Lung (tissue), 12 donors: Measurements from ENCODE around the gene MANSC4. TPM values are rescaled to one million over a fixed set of nuclear protein-coding genes. Genes with fewer than 3 reads are reported as not detected.

Experiments
- ATAC-seq: fragments of 200-7000 bp; cut with Tn5 transposase; one replicate; pipeline ENCODE4 v1.9.1; 2020; ENCODE audit warnings: moderate number of reproducible peaks; ENCODE audit not compliant: insufficient read depth, low FRiP score
- DNase-seq, 3 donors: peaks; one replicate each; pipeline ENCODE4 v3.0.0-alpha.2; 2013 to 2017
- H3K27ac ChIP-seq, 2 donors: one replicate each; pipeline ENCODE4 v1.5.1; 2013; ENCODE audit warnings: mild to moderate bottlenecking in 2 of 2, moderate library complexity in 2 of 2, control low read depth in 1 of 2, inconsistent platforms in 1 of 2, low read depth in 1 of 2, low read length in 1 of 2
- H3K27me3 ChIP-seq, 3 donors: one replicate each; pipeline ENCODE4 v1.5.1; 2013; ENCODE audit warnings: low read length in 2 of 3; ENCODE audit not compliant: control insufficient read depth in 3 of 3, insufficient read depth in 3 of 3
- H3K36me3 ChIP-seq, 4 donors: one replicate each; pipeline ENCODE4 v1.5.1; 2013; ENCODE audit warnings: low read length in 4 of 4, mild to moderate bottlenecking in 1 of 4, moderate library complexity in 1 of 4; ENCODE audit not compliant: control insufficient read depth in 4 of 4, insufficient read depth in 4 of 4
- H3K4me1 ChIP-seq, 5 donors: one replicate each; pipeline ENCODE4 v1.5.1; 2013; ENCODE audit warnings: low read length in 5 of 5, mild to moderate bottlenecking in 2 of 5, moderate library complexity in 1 of 5; ENCODE audit not compliant: control insufficient read depth in 5 of 5, insufficient read depth in 5 of 5
- H3K4me3 ChIP-seq: one replicate; pipeline ENCODE4 v1.5.1; 2013; ENCODE audit warnings: mild to moderate bottlenecking, control low read depth, moderate library complexity
- H3K9ac ChIP-seq, 2 donors: one replicate each; pipeline ENCODE4 v1.5.1; 2013; ENCODE audit warnings: low read length in 2 of 2, control low read depth in 1 of 2; ENCODE audit not compliant: insufficient read depth in 1 of 2
- H3K9me3 ChIP-seq, 4 donors: one replicate each; pipeline ENCODE4 v1.5.1; 2013; ENCODE audit warnings: low read length in 3 of 4, mild to moderate bottlenecking in 1 of 4, moderate library complexity in 1 of 4; ENCODE audit not compliant: control insufficient read depth in 4 of 4, insufficient read depth in 3 of 4
- CTCF ChIP-seq: IDR thresholded peaks from 2 replicates; pipeline ENCODE4 v1.5.1; 2012; ENCODE audit warnings: mild to moderate bottlenecking; ENCODE audit errors: control extremely low read depth, extremely low read depth
- WGBS, 2 donors: extraction: QIAGEN DNeasy Blood & Tissue Kit; methylation state at CpG; one replicate each; pipeline ENCODE4 v1.1.7; 2013; 5-methylcytosine and 5-hydroxymethylcytosine counted together
- polyA plus RNA-seq, 2 donors: library from polyadenylated mRNA; stranded (reverse); fragments of 200-250 nt; gene quantifications; one replicate each; pipeline ENCODE4 v1.2.1, GENCODE V29; 2013
- total RNA-seq, 2 donors: library from RNA; depleted of rRNA in 1 of 2; stranded (reverse); fragments of >200 nt in 1 of 2; gene quantifications; one replicate each; pipeline ENCODE4 v1.2.1, GENCODE V29; 2014 to 2021
- donor health status: control.
- donor health status: control.
- donor health status: Bipolar disorder and iron deficiency.
- donor health status: healthy.
- donor health status: DM: yes; HTN: yes; CAD: no.

Gene MANSC4
- total and polyA plus RNA-seq, 4 donors = not detected

- no peak for TF ChIP-seq CTCF
- DNase-seq (no peak), ATAC-seq (no peak)
- Histone ChIP-seq H3K36me3 (peaks cover 7 to 26% (median 12%) of the 10 kb centered on the region in 4 donors), H3K4me1 (no peaks in the 10 kb centered on the region), H3K4me3 (no peak overlapping the region), H3K27me3 (no peaks in the 10 kb centered on the region), H3K27ac (no peak overlapping the region), H3K9me3 (no peaks in the 10 kb centered on the region), H3K9ac (no peak overlapping the region)
- 95 to 96% methylated on average over 1 of the region's 1 CpG for WGBS, 2 donors
Measured at GRCh38 chr12:27733791-27734190, 46.2 kb downstream of the MANSC4 start.

- DNase-seq = peak; percentile 43 to 52 (median 50)
- no peak overlapping the region for H3K9ac ChIP-seq
- 61 to 62% methylated on average over 3 of the region's 3 CpGs for whole genome bisulfite sequencing, 2 donors
- H3K36me3 ChIP-seq = peaks cover 7 to 26% (median 12%) of the 10 kb centered on the region in 4 donors
- H3K4me3 ChIP-seq = no peak overlapping the region
- H3K27me3 ChIP-seq = no peaks in the 10 kb centered on the region
- no peak overlapping the region for H3K27ac ChIP-seq
- H3K9me3 ChIP-seq = no peaks in the 10 kb centered on the region
- no peaks in the 10 kb centered on the region for H3K4me1 ChIP-seq
- ATAC-seq = no peak
- TF ChIP-seq CTCF = peak; percentile 60
Measured at GRCh38 chr12:27733052-27733656, 46.9 kb downstream of the MANSC4 start.

- ATAC-seq (no peak), DNase-seq (no peak)
- Histone ChIP-seq H3K4me1 (no peaks in the 10 kb centered on the region), H3K27ac (no peak overlapping the region), H3K9ac (no peak overlapping the region), H3K36me3 (peaks cover 7 to 29% (median 12%) of the 10 kb centered on the region in 4 donors), H3K4me3 (no peak overlapping the region), H3K9me3 (peaks cover 0 to 2% (median 0%) of the 10 kb centered on the region in 4 donors), H3K27me3 (no peaks in the 10 kb centered on the region)
- 70 to 78% methylated on average over 2 of the region's 2 CpGs for WGBS, 2 donors
- TF ChIP-seq CTCF = no peak
Measured at GRCh38 chr12:27732281-27732680, 47.8 kb downstream of the MANSC4 start.
